ENCODE data around the gene COX7A2L.

COX7A2L gene

DNA sequence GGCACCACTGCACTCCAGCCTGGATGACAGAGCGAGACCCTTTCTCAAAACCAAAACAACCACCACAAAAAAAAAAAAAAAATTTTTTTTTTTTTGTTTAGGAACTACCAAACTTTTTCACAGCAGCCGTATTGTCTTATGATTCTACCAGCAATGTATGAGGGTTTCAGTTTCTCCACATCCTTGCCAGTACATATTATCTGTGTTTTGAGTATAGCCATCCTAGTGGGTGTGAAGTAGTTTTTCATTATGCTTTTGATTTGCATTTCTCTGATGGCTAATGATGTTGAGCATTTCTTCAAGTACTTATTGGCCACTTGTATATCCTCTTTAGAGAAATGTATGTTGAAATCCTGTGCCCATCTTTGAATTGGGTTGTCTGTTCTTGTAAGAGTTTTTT, 51.7 kb downstream of the COX7A2L start:
- no peak overlapping the region for H3K27ac ChIP-seq
- TF ChIP-seq ZFX (IDR thresholded peaks at IDR 0.05; ENCODE audit: borderline replicate concordance): no peak
- TF ChIP-seq, protein P1, sequence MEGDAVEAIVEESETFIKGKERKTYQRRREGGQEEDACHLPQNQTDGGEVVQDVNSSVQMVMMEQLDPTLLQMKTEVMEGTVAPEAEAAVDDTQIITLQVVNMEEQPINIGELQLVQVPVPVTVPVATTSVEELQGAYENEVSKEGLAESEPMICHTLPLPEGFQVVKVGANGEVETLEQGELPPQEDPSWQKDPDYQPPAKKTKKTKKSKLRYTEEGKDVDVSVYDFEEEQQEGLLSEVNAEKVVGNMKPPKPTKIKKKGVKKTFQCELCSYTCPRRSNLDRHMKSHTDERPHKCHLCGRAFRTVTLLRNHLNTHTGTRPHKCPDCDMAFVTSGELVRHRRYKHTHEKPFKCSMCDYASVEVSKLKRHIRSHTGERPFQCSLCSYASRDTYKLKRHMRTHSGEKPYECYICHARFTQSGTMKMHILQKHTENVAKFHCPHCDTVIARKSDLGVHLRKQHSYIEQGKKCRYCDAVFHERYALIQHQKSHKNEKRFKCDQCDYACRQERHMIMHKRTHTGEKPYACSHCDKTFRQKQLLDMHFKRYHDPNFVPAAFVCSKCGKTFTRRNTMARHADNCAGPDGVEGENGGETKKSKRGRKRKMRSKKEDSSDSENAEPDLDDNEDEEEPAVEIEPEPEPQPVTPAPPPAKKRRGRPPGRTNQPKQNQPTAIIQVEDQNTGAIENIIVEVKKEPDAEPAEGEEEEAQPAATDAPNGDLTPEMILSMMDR (IDR thresholded peaks at IDR 0.05): no peak

- no peak overlapping the region for H3K27ac ChIP-seq
- TF ChIP-seq ZFX (IDR thresholded peaks at IDR 0.05; ENCODE audit: borderline replicate concordance): no peak
- TF ChIP-seq, protein P1 (IDR thresholded peaks at IDR 0.05): no peak
These were observed 53.8 kb downstream of the COX7A2L start for GRCh38 chr2:42307180-42307579.

- TF ChIP-seq ZFX (IDR thresholded peaks at IDR 0.05; ENCODE audit: borderline replicate concordance): no peak
- TF ChIP-seq, protein P1 (IDR thresholded peaks at IDR 0.05): no peak
- no peak overlapping the region for H3K27ac ChIP-seq
These were observed 56.8 kb downstream of the COX7A2L start for GRCh38 chr2:42304059-42304713.

- TF ChIP-seq ZFX (IDR thresholded peaks at IDR 0.05; ENCODE audit: borderline replicate concordance): no peak
- TF ChIP-seq, protein P1 (IDR thresholded peaks at IDR 0.05): no peak
- H3K27ac ChIP-seq: no peak overlapping the region
These were observed 57.8 kb downstream of the COX7A2L start for GRCh38 chr2:42303252-42303651.

DNA sequence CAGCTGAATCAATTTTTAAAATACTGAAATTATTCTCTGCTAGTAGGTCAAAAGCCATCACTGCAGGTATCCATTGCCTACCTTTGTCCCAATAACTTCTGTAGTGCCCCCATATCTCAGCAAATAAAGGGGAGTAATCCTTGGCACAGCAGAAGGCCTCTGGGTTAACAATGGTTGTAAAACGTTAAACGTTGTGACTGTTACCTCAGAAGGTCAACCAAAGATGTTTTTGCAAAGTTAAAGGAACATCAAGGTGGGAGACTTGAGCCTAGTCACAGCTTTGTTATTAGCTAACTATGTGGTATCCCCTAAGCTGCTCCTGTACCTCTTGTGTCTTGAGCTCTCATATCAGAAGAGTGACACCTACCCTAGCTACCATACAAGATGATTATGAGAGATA, 60.5 kb downstream of the COX7A2L start:
- H3K27ac ChIP-seq: no peak overlapping the region
- TF ChIP-seq, protein P1 (IDR thresholded peaks at IDR 0.05): no peak
- TF ChIP-seq ZFX (IDR thresholded peaks at IDR 0.05; ENCODE audit: borderline replicate concordance): no peak
